Tibial artery (tissue), 4 donors: ENCODE results near the gene HYOU1.
"Not testable (repeated sequence)": the region's sequence is repeated elsewhere in the genome, so short reads cannot be mapped to it uniquely, and the experiment has no call there.

ENCODE experiments used
- DNase-seq, 2 donors: peaks; one replicate each; pipeline ENCODE4 v3.0.0-alpha.2; 2019
- H3K27ac ChIP-seq, 2 donors: fragments of 200-600 bp; sonication (generic) in 1 of 2; 1 replicate in 1 of 2; 2 replicates in 1 of 2; pipeline ENCODE4 v1.5.1; 2018 to 2019; ENCODE audit warnings: mild to moderate bottlenecking in 1 of 2
- H3K27me3 ChIP-seq, 2 donors: fragments of 200-600 bp; sonication (generic) in 1 of 2; one replicate each; pipeline versions ENCODE4 v1.5.1 to v1.6.0; 2016 to 2019
- H3K36me3 ChIP-seq, 3 donors: fragments of 200-600 bp; sonication (generic) in 2 of 3; one replicate each; pipeline ENCODE4 v1.5.1; 2016 to 2019; ENCODE audit warnings: mild to moderate bottlenecking in 2 of 3
- H3K4me1 ChIP-seq, 4 donors: fragments of 200-600 bp; sonication (generic) in 2 of 4; 1 replicate in 3 of 4; 2 replicates in 1 of 4; pipeline ENCODE4 v1.5.1; 2016 to 2019
- H3K4me3 ChIP-seq, 2 donors: fragments of 200-600 bp; sonication (generic) in 1 of 2; 1 replicate in 1 of 2; 2 replicates in 1 of 2; pipeline ENCODE4 v1.5.1; 2018 to 2019; ENCODE audit warnings: mild to moderate bottlenecking in 2 of 2
- H3K9me3 ChIP-seq, 3 donors: fragments of 200-600 bp; sonication (generic) in 1 of 3; one replicate each; pipeline ENCODE4 v1.5.1; 2016 to 2019
- CTCF ChIP-seq, 2 experiments: fragments of 200-600 bp in 1 of 2; fragments of 450-650 bp in 1 of 2; IDR thresholded peaks; one replicate each; pipeline ENCODE4 v1.5.1; 2017 to 2019; ENCODE audit warnings: antibody characterized with exemption in 2 of 2, mild to moderate bottlenecking in 1 of 2, moderate library complexity in 1 of 2
- intact Hi-C: fragments of 100-400 bp; cut with DNase I; formaldehyde crosslinking; loops from one replicate; pipeline ENCODE4 v1.15.0; 2023; ENCODE audit warnings: low total_unique reads

The HYOU1 gene

GRCh38 chr11:119019996-119020395 lies 37.0 kb downstream of the HYOU1 start:
- TF ChIP-seq CTCF (IDR thresholded peaks at IDR 0.05) = no peak
- Histone ChIP-seq H3K9me3 (no peaks in the 10 kb centered on the region), H3K4me3 (peak overlapping the region; percentile 76 to 88), H3K27me3 (no peaks in the 10 kb centered on the region), H3K36me3 (peaks cover 29 to 59% (median 50%) of the 10 kb centered on the region in 3 donors), H3K4me1 (peaks cover 0 to 54% (median 37%) of the 10 kb centered on the region in 4 donors), H3K27ac (peak overlapping the region in 1 of 2 donors; percentile 95)
- intact Hi-C loops = no loop called here
- no peak for DNase-seq

- no peaks in the 10 kb centered on the region for H3K27me3 ChIP-seq
- intact Hi-C loops = loop anchor here (1.0 kb wide), 1 partner anchor 37 kb away; no protein-coding TSS in a partner anchor
- peak; percentile 95 to 98 for DNase-seq
- H3K36me3 ChIP-seq = peaks cover 43 to 59% (median 50%) of the 10 kb centered on the region in 3 donors
- H3K4me3 ChIP-seq = peak within 1 kb of the TSS; percentile 76 to 88
- TF ChIP-seq CTCF (IDR thresholded peaks at IDR 0.05) = no peak
- peak within 1 kb of the TSS; percentile 90 to 95 for H3K27ac ChIP-seq
- H3K4me1 ChIP-seq = peaks cover 0 to 53% (median 34%) of the 10 kb centered on the region in 4 donors
- H3K9me3 ChIP-seq = no peaks in the 10 kb centered on the region
Observed at GRCh38 chr11:119018074-119018938, 38.7 kb downstream of the HYOU1 start, which contains the start of the genes RPS25 and TRAPPC4. Gene RPS25 (minus strand): TSS chr11:119018343. CDS start chr11:119018284, 59 bp downstream. Gene TRAPPC4 (plus strand): TSS chr11:119018766. CDS start chr11:119018796, 30 bp downstream.

- H3K27me3 ChIP-seq, intact Hi-C loops, H3K9me3 ChIP-seq, DNase-seq: not testable (repeated sequence)
- peaks cover 0 to 49% (median 34%) of the 10 kb centered on the region in 4 donors for H3K4me1 ChIP-seq
- H3K4me3 ChIP-seq = peak overlapping the region; percentile 76 to 88
- peaks cover 47 to 59% (median 54%) of the 10 kb centered on the region in 3 donors for H3K36me3 ChIP-seq
- H3K27ac ChIP-seq = peak overlapping the region; percentile 90 to 95
Observed at GRCh38 chr11:119017377-119017776, 39.6 kb downstream of the HYOU1 start.

GRCh38 chr11:119016216-119017009 lies 40.6 kb downstream of the HYOU1 start:
- no peak for DNase-seq
- Histone ChIP-seq H3K4me3 (peak overlapping the region in 1 of 2 donors; percentile 76), H3K4me1 (peaks cover 0 to 44% (median 32%) of the 10 kb centered on the region in 4 donors), H3K27me3 (no peaks in the 10 kb centered on the region), H3K36me3 (peaks cover 44 to 59% (median 54%) of the 10 kb centered on the region in 3 donors), H3K9me3 (no peaks in the 10 kb centered on the region), H3K27ac (peak overlapping the region; percentile 90 to 95)
- intact Hi-C loops = no loop called here
- TF ChIP-seq CTCF (IDR thresholded peaks at IDR 0.05) = no peak

- peaks cover 53 to 65% (median 64%) of the 10 kb centered on the region in 3 donors for H3K36me3 ChIP-seq
- no peak for DNase-seq
- H3K27me3 ChIP-seq = no peaks in the 10 kb centered on the region
- H3K4me1 ChIP-seq = peaks cover 0 to 31% (median 24%) of the 10 kb centered on the region in 4 donors
- TF ChIP-seq CTCF (IDR thresholded peaks at IDR 0.05) = no peak
- no peaks in the 10 kb centered on the region for H3K9me3 ChIP-seq
- intact Hi-C loops = no loop called here
- H3K27ac ChIP-seq = no peak overlapping the region
- H3K4me3 ChIP-seq = no peak overlapping the region
Observed at GRCh38 chr11:119015054-119015611, 41.9 kb downstream of the HYOU1 start.
